HEK293 (cell line): Measurements from ENCODE around the gene PLD3.
A peak's percentile ranks its signal among the peaks of the same experiment; 100 is the strongest.

ENCODE experiments used
- KLF1 ChIP-seq: fragments of 450-650 bp; formaldehyde crosslinking; IDR thresholded peaks from 2 replicates; pipeline ENCODE4 v1.5.1; 2016; ENCODE audit warnings: missing biosample characterization, missing genetic modification characterization
- KLF9 ChIP-seq: fragments of 450-650 bp; formaldehyde crosslinking; IDR thresholded peaks from 2 replicates; pipeline ENCODE4 v1.5.1; 2016; ENCODE audit warnings: missing biosample characterization, missing genetic modification characterization, low read depth
- PRDM2 ChIP-seq: fragments of 450-650 bp; formaldehyde crosslinking; IDR thresholded peaks from 2 replicates; pipeline ENCODE4 v1.5.1; 2016; ENCODE audit warnings: missing biosample characterization, missing genetic modification characterization, borderline replicate concordance
- REST ChIP-seq: fragments of 450-650 bp; formaldehyde crosslinking; IDR thresholded peaks from 2 replicates; pipeline ENCODE4 v1.5.1; 2016; ENCODE audit warnings: missing biosample characterization, missing genetic modification characterization
- ZBTB21 ChIP-seq: fragments of 450-650 bp; formaldehyde crosslinking; IDR thresholded peaks from 2 replicates; pipeline ENCODE4 v1.5.1; 2017; ENCODE audit warnings: missing biosample characterization, missing genetic modification characterization
- ZBTB48 ChIP-seq: fragments of 450-650 bp; formaldehyde crosslinking; IDR thresholded peaks from 2 replicates; pipeline ENCODE4 v1.5.1; 2016; ENCODE audit warnings: missing biosample characterization, missing genetic modification characterization
- ZEB2 ChIP-seq: fragments of 450-650 bp; formaldehyde crosslinking; IDR thresholded peaks from 2 replicates; pipeline ENCODE4 v1.5.1; 2016; ENCODE audit warnings: missing biosample characterization, missing genetic modification characterization
- ZFP37 ChIP-seq: fragments of 450-650 bp; formaldehyde crosslinking; IDR thresholded peaks from 2 replicates; pipeline ENCODE4 v1.5.1; 2016; ENCODE audit warnings: missing biosample characterization, missing genetic modification characterization
- ZFP69B ChIP-seq: fragments of 450-650 bp; formaldehyde crosslinking; IDR thresholded peaks from 2 replicates; pipeline ENCODE4 v1.5.1; 2016; ENCODE audit warnings: missing biosample characterization, missing genetic modification characterization
- ZNF121 ChIP-seq: fragments of 450-650 bp; formaldehyde crosslinking; IDR thresholded peaks from 2 replicates; pipeline ENCODE4 v1.5.1; 2016; ENCODE audit warnings: missing biosample characterization, missing genetic modification characterization
- ZNF146 ChIP-seq: fragments of 450-650 bp; formaldehyde crosslinking; IDR thresholded peaks from 2 replicates; pipeline ENCODE4 v1.5.1; 2016; ENCODE audit warnings: missing biosample characterization, missing genetic modification characterization
- ZNF341 ChIP-seq: fragments of 450-650 bp; formaldehyde crosslinking; IDR thresholded peaks from 2 replicates; pipeline ENCODE4; 2016; ENCODE audit warnings: low read depth, missing biosample characterization, missing genetic modification characterization
- ZNF391 ChIP-seq: fragments of 450-650 bp; formaldehyde crosslinking; IDR thresholded peaks from 2 replicates; pipeline ENCODE4 v1.5.1; 2016; ENCODE audit warnings: low read depth, missing biosample characterization, missing genetic modification characterization, borderline replicate concordance
- ZNF561 ChIP-seq: fragments of 450-650 bp; IDR thresholded peaks from 2 replicates; pipeline ENCODE4 v1.5.1; 2018; ENCODE audit warnings: missing biosample characterization, missing genetic modification characterization, borderline replicate concordance
- ZNF580 ChIP-seq: fragments of 450-650 bp; formaldehyde crosslinking; IDR thresholded peaks from 2 replicates; pipeline ENCODE4 v1.5.1; 2016; ENCODE audit warnings: missing biosample characterization, missing genetic modification characterization
- ZNF624 ChIP-seq: fragments of 450-650 bp; formaldehyde crosslinking; IDR thresholded peaks from 2 replicates; pipeline ENCODE4 v1.5.1; 2017; ENCODE audit warnings: missing biosample characterization, missing genetic modification characterization
- ZNF747 ChIP-seq: fragments of 450-650 bp; formaldehyde crosslinking; IDR thresholded peaks from 2 replicates; pipeline ENCODE4 v1.5.1; 2016; ENCODE audit warnings: missing biosample characterization, missing genetic modification characterization
- ZSCAN18 ChIP-seq: fragments of 450-650 bp; formaldehyde crosslinking; IDR thresholded peaks from 2 replicates; pipeline ENCODE4 v1.5.1; 2016; ENCODE audit warnings: missing biosample characterization, missing genetic modification characterization
- ZXDB ChIP-seq: fragments of 450-650 bp; formaldehyde crosslinking; IDR thresholded peaks from 2 replicates; pipeline ENCODE4 v1.5.1; 2016; ENCODE audit warnings: missing biosample characterization, missing genetic modification characterization

PLD3 gene

GRCh38 chr19:40348125-40348913, at the start of gene PLD3, which contains the start of gene C19orf47 (continued):
- TF ChIP-seq ZFP37 (tag by site-specific recombination) (no peak), ZXDB (peak; percentile 94), PRDM2 (tag by site-specific recombination) (no peak), ZNF561 (tag by site-specific recombination) (peak; percentile 93), ZNF391 (tag by site-specific recombination) (peak; percentile 56; the same call in 1 of the 2 replicates), ZNF580 (tag by site-specific recombination) (peak; percentile 95), ZBTB21 (tag by site-specific recombination) (peak; percentile 79), ZNF624 (tag by site-specific recombination) (no peak), ZNF146 (peak; percentile 49), ZFP69B (tag by site-specific recombination) (peak; percentile 71), ZNF747 (tag by site-specific recombination) (no peak), KLF1 (tag by site-specific recombination) (peak; percentile 83), ZBTB48 (tag by site-specific recombination) (no peak; the same call in 1 of the 2 replicates), ZNF341 (tag by site-specific recombination) (peak; percentile 97), KLF9 (tag by site-specific recombination) (peak; percentile 87), ZEB2 (peak; percentile 99), ZNF121 (tag by site-specific recombination) (peak; percentile 75; the same call in 1 of the 2 replicates), ZSCAN18 (tag by site-specific recombination) (0 out of 2 replicates have a peak, but pooled peaks have one; percentile 41), REST (tag by site-specific recombination) (0 out of 2 replicates have a peak, but pooled peaks have one; percentile 26)
